HL-60 (cell line): ENCODE measurements around the gene AGPAT3.
"Not testable (repeated sequence)": the region's sequence is repeated elsewhere in the genome, so short reads cannot be mapped to it uniquely, and the experiment has no call there.

ENCODE experiments used
- CTCF ChIP-seq: IDR thresholded peaks from one replicate; pipeline ENCODE4 v1.5.1; 2011; ENCODE audit warnings: low read length, control low read depth, inconsistent platforms; ENCODE audit not compliant: insufficient read depth
- POLR2AphosphoS5 ChIP-seq: IDR thresholded peaks from 2 replicates; pipeline ENCODE4 v1.6.1; 2012; ENCODE audit warnings: low read depth
- REST ChIP-seq: IDR thresholded peaks from 2 replicates; pipeline ENCODE4 v1.6.1; 2012; ENCODE audit warnings: low read depth; ENCODE audit not compliant: insufficient replicate concordance

DNA sequence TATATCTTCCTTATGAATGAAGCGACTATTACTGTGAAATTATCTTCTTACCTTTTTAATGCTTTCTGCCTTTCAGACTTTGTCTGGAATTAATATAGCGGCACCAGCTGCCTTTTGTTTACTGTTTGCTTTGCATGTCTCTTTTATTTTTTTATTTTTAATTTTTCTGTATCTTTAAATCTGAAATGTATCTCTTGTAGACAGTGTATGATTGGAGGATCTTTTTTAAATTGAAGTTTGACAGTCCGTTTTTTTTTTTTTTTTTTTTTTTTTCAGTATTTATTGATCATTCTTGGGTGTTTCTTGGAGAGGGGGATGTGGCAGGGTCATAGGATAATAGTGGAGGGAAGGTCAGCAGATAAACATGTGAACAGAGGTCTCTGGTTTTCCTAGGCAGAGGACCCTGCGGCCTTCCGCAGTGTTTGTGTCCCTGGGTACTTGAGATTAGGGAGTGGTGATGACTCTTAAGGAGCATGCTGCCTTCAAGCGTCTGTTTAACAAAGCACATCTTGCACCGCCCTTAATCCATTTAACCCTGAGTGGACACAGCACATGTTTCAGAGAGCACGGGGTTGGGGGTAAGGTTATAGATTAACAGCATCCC, 31.8 kb downstream of the AGPAT3 start:
- TF ChIP-seq CTCF, POLR2AphosphoS5, REST: not testable (repeated sequence)
